ENCODE data around the gene MRPL10.

MRPL10 gene

GRCh38 chr17:47857551-47858455, 26.5 kb upstream of the MRPL10 start:
- in situ Hi-C loops (cut with HindIII; ENCODE audit: low sequenced_read_pairs) = loop anchor here (5.0 kb wide), 1 partner anchor 84 kb away; the partner anchor contains the start of gene PNPO
- no peak overlapping the region for H3K4me3 ChIP-seq (ENCODE audit: low read depth, low read length)
- no peak for TF ChIP-seq CTCF (IDR thresholded peaks at IDR 0.05; ENCODE audit: low read depth, low read length, missing control alignments)
- DNase-seq (ENCODE audit: low read depth) = no peak

GRCh38 chr17:47856830-47857229, 25.5 kb upstream of the MRPL10 start:
- H3K4me3 ChIP-seq (ENCODE audit: low read depth, low read length) = no peak overlapping the region
- TF ChIP-seq CTCF (IDR thresholded peaks at IDR 0.05; ENCODE audit: low read depth, low read length, missing control alignments) = no peak
- no peak for DNase-seq (ENCODE audit: low read depth)
- in situ Hi-C loops (cut with HindIII; ENCODE audit: low sequenced_read_pairs) = loop anchor here (5.0 kb wide), 1 partner anchor 85 kb away; the partner anchor contains the start of gene PNPO

GRCh38 chr17:47855737-47856136, 24.4 kb upstream of the MRPL10 start:
- no peak for TF ChIP-seq CTCF (IDR thresholded peaks at IDR 0.05; ENCODE audit: low read depth, low read length, missing control alignments)
- in situ Hi-C loops (cut with HindIII; ENCODE audit: low sequenced_read_pairs) = loop anchor here (5.0 kb wide), 1 partner anchor 87 kb away; the partner anchor contains the start of gene PNPO
- no peak overlapping the region for H3K4me3 ChIP-seq (ENCODE audit: low read depth, low read length)
- no peak for DNase-seq (ENCODE audit: low read depth)

DNA sequence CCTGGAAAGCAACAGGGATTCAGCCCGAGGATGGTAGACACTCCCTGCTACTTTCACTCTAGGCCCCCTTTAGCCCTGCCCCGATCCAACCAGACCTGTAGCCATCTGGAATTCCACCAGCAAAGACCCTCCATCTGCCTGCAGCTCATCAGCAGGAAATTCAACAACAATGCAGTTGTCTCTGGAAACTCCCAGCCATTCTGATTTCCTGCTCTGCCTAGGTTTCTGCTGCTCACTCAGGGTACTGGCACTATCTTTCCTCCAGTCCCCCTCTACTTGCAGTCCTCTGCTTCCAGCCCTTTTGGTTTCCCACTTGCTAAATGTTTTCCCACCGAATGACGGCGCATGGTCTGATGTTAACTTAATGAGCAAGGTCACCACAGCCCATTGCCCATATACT, 22.3 kb upstream of the MRPL10 start:
- DNase-seq (ENCODE audit: low read depth) = no peak
- no peak for TF ChIP-seq CTCF (IDR thresholded peaks at IDR 0.05; ENCODE audit: low read depth, low read length, missing control alignments)
- in situ Hi-C loops (cut with HindIII; ENCODE audit: low sequenced_read_pairs) = no loop called here
- H3K4me3 ChIP-seq (ENCODE audit: low read depth, low read length) = no peak overlapping the region

DNA sequence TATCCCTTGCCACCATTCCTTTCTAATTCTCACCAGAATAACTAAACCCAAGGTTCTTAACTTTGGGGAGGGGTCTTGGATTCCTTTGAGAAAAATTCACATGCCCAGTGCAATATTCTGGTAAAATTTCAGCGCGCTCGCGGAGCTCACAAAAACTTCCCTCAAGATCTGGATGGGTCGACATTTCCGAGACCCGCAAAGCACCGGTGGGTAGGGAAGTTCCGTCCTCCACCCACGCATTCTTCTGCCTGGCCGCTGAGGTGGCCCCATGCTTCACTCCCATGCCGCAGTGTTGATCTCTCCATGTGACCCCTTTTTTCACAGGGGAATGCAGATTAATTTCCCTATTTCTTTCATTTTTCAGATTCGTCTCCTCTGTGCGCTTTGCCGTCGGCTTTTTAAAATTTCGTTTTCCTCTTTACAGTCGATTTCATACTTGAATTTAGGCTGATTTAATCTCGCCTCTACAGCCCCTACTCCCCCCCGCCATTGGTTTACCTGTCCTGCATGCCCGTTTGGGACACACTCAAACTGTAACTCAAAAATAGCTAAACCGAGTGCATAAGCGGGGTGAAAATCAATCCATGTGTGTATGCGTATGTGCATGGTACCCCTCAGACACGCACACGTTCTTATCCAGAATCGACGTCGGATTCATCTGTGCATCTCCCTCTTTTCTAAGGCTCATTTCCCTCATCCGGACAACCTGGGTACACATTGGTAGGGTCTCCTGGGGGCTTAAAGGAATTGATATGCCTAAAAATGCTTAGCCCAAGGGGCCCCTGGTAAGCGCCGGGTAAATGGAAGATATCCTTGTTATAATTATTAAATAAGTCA, 21.0 kb upstream of the MRPL10 start:
- TF ChIP-seq CTCF (IDR thresholded peaks at IDR 0.05; ENCODE audit: low read depth, low read length, missing control alignments) = no peak
- in situ Hi-C loops (cut with HindIII; ENCODE audit: low sequenced_read_pairs) = no loop called here
- no peak for DNase-seq (ENCODE audit: low read depth)
- H3K4me3 ChIP-seq (ENCODE audit: low read depth, low read length) = no peak overlapping the region

DNA sequence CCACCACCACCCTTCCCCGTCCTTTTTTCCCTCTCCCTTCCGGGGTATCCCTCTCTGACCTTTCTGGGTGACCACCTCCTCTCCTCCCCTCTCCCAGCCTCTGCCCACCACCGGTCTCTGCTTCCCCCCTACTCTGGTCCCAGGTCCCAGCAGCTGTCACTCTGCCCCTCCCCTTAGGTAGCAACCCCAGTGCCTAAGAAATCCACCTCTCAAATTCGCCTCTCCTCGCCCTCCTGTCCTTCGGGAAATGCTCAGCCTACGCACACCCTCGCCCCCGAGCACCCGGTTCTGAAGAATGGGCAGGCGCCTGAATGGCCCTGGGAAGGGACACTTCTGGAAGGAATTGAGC, 20.4 kb upstream of the MRPL10 start:
- in situ Hi-C loops (cut with HindIII; ENCODE audit: low sequenced_read_pairs) = no loop called here
- DNase-seq (ENCODE audit: low read depth) = no peak
- no peak for TF ChIP-seq CTCF (IDR thresholded peaks at IDR 0.05; ENCODE audit: low read depth, low read length, missing control alignments)
- no peak overlapping the region for H3K4me3 ChIP-seq (ENCODE audit: low read depth, low read length)
